ENCODE results near the gene SMTN. TPM values are rescaled to one million over a fixed set of nuclear protein-coding genes. Genes with fewer than 3 reads are reported as not detected.
"Not testable (repeated sequence)": the region's sequence is repeated elsewhere in the genome, so short reads cannot be mapped to it uniquely, and the experiment has no call there.

SMTN gene
- total RNA-seq, 1 donor from 2014 or later = 133 TPM

DNA sequence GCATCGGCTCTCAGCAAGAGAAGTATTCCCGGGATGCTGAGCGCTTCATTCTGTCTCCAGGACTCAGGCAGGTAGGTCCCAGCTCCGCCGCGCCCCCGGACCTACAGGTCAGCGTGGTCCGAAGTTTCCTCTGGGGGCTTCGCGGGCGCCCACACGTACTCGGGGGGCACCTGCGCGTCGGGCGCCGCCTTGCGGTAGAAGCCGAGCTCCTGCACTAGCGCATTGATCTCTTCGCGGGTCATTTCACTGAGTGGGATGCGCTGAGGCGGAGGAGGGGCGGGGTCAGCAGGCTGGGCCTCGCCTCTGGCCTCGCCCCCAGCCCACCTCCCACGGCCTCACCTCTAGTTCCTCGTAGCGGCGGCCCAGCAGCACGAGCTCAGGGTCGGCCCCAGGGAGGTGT, 23.8 kb downstream of the SMTN start:
- DNase-seq (ENCODE audit: low read depth in 2 of 2) = peak in 1 of 2 donors; percentile 32

DNA sequence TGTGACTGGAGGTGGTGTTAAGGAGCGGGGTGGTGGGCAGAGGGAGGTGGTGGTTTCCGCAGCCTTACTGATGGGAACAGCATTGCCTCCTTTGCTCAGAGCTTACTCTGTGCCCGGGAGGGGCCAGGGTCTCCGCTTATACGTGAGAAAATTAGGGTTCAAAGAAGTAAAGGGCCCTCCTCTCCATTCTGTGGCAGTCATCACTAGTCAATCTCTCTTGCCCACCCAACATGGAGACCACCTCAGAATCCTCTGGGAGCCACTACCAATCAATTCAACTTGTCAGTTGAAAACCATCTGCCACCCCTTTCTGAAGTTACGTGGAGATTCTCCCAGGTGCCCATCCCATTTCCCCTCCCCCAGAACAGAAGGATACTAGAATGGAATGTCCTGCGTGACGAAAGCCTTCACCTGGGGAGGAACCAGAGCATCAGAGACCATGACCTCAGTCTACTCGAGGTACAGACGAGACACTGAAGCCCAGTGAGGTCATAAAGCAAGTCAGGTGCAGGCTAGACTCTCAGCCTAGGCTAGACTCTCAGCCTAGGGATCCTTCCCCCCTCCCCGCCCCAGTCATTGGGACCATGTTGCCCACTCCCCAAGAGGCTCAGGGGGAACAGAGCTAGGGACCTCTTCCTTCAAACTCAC, 24.3 kb downstream of the SMTN start:
- no peak for DNase-seq (ENCODE audit: low read depth in 2 of 2)

DNA sequence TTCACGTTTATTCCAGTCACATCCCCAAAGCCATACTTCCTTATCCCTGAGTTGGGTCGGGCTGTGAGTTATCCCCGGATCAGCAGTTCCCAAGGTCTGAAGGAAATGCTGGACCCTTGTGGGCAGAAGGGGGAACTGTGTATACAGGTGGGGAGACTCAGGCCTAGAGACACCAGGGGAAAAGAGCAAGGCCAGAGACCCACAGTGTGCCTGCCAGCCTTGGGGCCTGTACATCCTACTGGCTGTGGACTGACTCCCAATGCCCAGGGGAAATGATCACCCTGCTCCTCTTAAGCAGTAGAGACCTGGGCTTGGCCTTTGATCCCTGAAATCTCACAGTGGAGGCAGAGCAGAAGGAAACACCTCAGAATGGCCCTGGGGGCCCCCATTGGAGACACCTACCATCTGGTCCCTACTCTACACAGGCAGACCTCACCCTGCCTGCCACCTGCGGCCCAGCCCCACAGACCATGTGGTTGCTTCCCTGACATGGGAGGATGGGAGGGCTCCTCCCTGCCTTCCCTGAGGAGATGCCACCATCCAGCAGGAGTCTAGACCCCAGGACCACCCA, 25.0 kb downstream of the SMTN start:
- DNase-seq (ENCODE audit: low read depth in 2 of 2) = no peak

DNA sequence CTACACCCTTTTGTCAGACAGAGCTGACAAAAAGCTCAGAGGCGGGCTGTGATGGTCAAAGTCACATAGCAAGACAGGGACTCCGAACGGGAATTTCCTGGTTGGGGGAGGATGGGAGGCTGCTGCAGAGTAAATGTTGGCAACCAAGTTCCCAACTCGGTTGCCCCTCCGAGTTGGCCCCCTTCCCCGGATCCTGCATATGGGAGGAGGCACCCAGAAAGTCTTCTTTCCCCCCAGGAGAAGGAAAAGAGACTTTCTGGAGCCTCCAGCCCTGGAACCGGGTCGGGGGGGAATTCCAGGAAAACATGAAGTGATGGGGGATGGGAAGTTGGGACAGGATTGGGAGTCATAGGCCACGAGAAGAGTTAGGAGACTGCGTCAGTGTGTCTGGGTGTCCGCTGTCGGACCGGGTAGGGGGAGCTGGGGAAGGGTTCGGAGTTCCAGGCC, 25.6 kb downstream of the SMTN start:
- peak; percentile 25 to 34 for DNase-seq (ENCODE audit: low read depth in 2 of 2)

DNA sequence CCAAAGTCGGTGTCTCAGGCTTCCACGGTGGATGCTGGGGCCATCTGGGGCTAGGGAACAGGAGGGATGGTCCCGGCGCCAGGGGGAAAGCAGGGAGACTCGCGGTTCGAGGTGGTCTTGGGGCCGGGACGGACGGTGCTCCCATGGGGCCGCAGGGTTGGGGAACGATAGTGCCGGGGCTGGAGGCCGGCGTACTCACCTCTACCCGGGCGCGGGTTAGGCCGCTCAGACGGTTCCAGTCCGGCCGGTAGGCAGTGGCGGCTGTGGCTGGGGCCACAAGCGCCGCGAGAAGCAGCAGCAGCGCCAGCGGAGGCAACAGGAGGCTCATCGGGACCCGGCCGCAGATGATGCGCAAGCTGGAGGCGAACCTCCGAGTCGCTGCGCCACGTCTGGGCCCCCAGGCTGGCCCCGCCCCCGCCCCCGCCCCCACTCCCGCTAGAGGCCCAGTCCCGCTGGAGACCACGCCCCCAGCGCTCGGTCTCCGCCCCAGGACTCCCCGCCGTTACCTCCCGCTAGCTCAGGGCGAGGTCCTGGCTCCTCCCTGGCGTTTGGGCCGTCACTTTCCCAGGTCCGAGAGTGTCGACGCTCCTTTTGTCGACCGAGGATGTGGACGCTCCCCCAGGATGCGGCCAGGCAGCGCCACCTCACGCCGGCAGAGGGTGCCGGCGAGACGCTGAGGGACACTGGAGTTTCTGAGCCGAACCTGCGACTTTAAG, 26.2 kb downstream of the SMTN start, which contains the start of gene SELENOM:
TSS of gene SELENOM (minus strand) at position 391 of the 716 bp plus-strand sequence. CDS start at position 328, 63 bp downstream.
- peak; percentile 91 to 98 for DNase-seq (ENCODE audit: low read depth in 2 of 2)

DNA sequence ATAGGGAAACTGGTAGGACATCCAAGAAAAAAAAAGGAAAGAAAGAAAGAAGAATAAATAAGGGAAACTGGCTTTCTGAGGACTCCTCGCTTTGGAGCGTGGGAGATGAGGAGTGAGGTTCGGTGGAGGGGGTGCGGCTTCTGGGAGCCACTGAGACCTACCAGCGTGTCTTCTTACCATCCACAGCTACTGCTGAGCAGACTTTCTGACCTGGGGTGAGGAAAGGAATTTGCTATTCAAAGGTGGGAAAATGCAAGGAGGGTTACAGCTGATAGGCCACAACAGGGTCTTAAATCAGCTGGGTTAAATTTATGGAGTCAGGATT, 26.7 kb downstream of the SMTN start:
- DNase-seq (ENCODE audit: low read depth in 2 of 2) = no peak

DNA sequence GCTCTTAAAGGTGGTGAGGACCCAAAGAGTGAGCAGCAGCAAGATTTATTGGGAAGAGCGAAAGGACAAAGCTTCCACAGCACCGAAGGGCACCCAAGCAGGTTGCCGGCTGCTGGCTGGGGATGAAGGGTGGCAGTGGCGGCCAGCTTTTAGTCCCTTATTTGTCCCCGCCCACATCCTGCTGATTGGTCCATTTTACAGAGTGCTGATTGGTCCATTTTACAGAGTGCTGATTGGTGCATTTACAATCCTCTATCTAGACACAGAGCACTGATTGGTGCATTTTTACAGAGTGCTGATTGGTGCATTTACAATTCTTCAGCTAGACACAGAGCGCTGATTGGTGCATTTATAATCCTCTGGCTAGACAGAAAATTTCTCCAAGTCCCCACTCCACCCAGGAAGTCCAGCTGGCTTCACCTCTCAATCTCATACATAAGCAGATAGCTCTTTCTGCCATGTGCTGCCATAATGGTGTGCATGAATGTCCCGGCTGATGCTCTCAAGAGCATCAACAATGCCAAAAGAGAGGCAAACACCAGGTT, 31.5 kb downstream of the SMTN start:
- DNase-seq (ENCODE audit: low read depth in 2 of 2) = not testable (repeated sequence)

DNA sequence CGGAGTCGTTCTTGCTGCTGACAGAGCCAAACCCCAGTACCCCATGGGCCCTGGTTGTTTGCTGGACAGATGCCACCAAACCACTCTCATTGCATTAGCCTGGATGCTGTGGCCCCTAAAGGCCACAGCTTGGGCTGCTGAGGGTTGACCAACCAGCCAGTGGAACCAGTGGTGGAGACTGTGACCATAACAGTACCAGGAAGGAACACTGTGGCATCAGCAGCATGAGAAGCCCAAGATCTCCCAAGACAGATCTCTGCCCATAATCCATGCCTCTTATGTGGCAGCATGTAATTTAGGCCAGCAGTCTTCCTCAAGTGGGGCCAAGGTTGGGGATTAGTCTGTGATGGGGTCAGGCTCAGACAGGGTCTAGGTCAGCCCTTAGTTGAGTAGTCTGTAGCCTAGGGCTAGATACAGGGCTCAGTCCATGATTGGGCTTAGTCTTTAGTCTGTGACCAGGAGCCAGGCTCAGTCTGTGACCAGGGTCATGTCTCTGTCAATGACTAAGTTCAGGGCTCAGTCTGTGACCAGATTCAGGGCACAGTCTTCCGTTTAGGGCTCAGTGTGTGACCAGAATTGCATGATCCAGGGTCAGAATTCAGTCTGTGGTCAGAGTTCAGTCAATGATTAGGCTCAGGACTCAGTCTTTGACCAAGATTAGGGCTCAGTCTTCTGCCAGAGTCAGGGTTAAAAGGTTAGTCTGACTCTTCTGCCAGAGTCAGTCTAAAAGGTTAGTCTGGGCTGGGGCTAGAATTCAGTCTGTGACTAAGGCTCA, 37.1 kb downstream of the SMTN start:
- DNase-seq (ENCODE audit: low read depth in 2 of 2) = no peak

DNA sequence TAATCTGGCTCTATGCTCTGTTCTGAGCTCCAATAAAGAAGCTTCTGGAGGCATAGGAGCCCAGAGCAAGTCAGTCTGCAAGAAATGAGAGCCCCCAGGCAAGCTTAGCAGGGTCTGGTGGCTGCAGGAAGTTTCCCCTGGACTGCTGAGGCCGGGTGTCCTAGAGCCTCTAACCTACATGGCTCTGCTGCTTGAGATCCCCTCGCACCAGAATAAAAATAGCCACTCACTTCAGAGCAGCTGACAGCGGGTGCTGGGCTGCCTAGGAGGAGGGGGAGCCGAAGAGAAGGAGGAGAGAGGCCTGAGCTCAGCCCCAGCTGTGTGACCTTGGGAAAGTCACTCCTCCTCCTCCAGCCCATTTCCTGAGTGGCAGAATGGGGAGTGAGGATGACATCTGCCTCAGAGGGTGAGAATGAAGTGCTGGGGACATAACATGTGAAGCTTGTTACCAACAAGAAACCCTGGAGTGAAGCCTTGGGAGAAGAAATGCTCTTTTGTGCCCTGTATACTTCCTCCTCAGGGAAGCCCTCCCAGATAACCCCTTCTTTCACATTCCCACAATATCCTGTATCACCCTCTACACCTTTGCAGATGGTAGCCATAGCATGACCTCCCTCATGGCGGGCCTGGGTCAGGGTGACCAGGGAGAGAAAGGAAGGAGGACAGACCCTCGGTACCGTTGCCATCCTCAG, 38.1 kb downstream of the SMTN start:
- no peak for DNase-seq (ENCODE audit: low read depth in 2 of 2)

DNA sequence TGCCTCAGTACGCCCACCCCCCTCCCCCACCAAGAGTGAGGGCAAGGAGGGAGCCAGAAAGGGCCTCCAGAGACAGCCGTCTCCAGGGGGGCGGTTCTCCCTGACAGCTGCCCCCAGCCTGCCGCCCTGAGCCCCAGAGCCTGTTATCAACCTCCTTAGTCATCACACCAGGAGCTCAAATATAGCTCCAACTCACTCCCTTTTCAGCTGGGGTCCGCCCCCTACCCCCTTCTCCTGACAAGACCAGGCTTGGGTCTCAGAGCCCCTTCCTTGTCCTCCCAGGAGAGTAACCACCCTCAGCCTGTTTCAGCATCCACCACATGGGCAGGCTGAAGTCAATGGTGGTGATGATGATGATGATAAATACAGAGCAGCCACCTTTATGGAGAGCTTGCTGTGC, 39.1 kb downstream of the SMTN start:
- no peak for DNase-seq (ENCODE audit: low read depth in 2 of 2)

DNA sequence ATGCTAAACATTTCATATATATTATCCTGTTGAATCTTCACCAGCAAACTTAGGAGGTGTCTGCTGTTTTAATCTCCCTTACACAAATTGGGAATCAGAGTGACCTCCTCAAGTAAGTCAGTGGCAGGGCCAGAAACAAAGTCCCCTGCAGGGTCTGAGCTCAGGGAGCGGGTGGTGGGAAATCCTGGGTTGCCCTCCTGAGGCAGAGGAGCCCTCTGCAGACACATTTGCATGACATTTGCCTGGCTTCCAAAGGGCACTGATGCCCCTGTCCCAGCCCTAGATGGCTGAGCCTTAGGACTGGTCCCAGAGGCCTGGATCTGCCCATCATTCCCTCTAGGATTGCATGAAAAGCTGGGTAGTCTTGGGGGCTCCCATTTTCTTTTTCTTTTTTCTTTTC, 39.5 kb downstream of the SMTN start:
- no peak for DNase-seq (ENCODE audit: low read depth in 2 of 2)

DNA sequence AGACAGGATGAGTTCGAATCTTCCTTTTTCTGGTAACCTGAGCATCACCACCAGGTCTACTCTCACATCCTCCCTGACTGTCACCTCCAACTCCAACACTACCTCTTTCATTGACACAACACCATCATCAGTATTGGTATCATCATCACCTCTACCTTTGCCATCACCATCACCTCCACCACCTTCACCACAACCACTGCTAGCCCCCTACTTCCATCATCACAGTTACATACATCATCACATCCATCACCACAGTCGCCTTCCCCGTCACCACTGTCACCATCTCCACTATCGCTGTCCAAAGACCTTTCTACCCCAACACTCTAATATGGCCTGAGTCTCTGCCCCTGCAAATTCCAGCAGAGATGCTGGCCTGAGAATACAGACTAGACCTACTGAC, 40.3 kb downstream of the SMTN start:
- DNase-seq (ENCODE audit: low read depth in 2 of 2) = no peak

DNA sequence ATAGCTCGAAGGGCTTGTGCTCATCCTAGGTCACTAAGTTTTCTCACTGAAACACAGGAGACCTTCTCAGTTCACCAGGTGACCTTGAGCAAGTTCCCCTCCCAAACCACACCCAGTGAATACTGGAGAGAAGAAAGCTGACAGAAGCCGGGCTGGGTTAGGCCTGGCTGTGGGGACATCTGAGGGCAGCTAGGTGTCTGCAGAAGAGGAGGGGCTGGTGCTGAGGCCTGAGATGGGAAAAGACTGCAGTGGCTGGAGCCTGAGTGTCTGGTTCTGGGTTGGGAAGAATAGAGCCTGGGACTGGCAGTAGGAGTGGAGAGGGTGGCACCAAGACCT, 41.0 kb downstream of the SMTN start:
- DNase-seq (ENCODE audit: low read depth in 2 of 2) = no peak

DNA sequence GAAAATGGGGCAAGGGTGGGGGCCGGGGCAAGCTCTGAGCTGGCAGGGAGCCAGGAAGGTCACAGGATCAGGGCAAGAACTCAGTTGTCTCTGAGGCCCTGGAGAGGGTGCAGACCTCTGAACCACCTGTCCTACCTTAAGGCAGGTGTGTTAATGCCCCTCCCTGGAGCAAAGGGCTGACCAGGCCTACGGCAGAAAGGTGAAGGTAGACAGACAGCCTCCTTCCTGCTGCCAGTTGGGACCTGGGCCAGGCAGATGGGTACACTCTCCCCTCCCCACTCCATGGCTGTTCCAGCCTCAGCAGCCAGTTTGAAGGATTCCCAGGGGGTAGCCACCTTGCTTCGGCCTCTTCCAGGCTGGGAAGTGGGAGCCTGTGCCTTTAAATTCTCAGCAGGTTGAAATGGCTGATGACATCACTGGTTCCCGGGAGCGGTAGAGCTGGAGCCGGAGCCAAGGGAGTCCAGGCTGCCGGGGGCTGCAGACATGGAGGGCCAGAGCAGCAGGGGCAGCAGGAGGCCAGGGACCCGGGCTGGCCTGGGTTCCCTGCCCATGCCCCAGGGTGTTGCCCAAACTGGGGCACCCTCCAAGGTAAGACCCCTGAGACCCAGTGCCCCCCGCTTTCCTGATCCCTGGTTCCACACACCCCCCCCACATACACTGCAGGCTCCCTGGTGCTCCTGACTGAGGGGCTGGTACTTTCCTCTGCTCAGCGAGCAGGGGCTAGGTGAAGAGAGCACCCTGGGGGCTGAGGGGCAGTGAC, 41.6 kb downstream of the SMTN start, which contains the start of gene INPP5J:
TSS of gene INPP5J (plus strand) at position 435 of the 760 bp plus-strand sequence. CDS start at position 484, 49 bp downstream.
- no peak for DNase-seq (ENCODE audit: low read depth in 2 of 2)

DNA sequence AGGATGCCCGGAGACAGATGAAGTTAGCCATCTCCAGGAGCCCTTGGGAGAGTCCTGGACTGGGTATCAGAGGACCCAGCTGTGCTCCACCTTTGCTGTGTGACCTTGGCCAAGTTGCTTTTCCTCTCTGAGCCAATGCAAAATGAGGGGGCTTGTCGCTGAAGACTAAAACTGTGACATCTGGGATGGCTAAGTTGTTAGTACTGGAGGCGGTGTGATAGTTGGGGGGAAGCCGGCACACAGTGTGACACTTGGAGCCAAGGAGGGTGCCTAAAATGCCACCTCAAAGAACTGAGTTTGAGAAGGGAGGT, 42.1 kb downstream of the SMTN start:
- no peak for DNase-seq (ENCODE audit: low read depth in 2 of 2)

DNA sequence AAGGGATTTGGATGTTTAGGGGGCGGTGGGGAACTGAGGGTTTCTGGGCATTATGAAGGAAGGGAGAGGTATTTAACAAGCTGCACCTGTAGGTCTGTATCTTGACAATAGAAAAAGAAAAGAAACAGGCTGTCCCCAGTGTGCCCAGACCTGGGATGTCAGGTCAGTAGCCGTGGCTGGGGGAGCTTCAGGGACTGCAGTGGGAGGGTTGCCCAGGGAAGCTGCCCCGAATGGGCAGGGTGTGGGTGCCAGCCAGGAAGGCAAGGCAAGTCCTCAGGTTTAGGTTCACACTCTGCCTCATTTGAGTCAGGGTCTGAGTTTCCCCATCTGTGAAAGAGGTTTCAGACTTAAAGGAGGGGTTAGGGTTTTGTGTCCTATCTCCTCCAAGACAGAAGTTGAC, 43.2 kb downstream of the SMTN start:
- DNase-seq (ENCODE audit: low read depth in 2 of 2) = no peak

DNA sequence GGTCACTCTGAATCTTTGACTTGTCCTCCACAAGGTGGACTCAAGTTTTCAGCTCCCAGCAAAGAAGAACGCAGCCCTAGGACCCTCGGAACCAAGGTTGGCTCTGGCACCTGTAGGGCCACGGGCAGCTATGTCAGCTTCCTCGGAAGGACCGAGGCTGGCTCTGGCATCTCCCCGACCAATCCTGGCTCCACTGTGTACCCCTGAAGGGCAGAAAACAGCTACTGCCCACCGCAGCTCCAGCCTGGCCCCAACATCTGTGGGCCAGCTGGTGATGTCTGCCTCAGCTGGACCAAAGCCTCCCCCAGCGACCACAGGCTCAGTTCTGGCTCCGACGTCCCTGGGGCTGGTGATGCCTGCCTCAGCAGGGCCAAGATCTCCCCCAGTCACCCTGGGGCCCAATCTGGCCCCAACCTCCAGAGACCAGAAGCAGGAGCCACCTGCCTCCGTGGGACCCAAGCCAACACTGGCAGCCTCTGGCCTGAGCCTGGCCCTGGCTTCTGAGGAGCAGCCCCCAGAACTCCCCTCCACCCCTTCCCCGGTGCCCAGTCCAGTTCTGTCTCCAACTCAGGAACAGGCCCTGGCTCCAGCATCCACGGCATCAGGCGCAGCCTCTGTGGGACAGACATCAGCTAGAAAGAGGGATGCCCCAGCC, 43.8 kb downstream of the SMTN start:
- no peak for DNase-seq (ENCODE audit: low read depth in 2 of 2)

DNA sequence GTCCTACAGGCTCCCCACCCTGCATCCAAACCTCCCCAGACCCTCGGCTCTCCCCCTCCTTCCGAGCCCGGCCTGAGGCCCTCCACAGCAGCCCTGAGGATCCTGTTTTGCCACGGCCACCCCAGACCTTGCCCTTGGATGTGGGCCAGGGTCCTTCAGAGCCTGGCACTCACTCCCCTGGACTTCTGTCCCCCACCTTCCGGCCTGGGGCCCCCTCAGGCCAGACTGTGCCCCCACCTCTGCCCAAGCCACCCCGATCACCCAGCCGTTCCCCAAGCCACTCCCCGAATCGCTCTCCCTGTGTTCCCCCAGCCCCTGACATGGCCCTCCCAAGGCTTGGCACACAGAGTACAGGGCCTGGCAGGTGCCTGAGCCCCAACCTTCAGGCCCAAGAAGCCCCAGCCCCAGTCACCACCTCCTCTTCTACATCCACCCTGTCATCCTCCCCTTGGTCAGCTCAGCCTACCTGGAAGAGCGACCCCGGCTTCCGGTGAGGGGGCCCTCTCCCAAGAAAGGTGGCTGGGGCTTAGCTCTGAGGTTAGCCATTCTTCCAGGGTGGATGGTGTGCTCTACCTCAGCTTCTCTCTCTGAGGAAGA, 44.5 kb downstream of the SMTN start:
- no peak for DNase-seq (ENCODE audit: low read depth in 2 of 2)

DNA sequence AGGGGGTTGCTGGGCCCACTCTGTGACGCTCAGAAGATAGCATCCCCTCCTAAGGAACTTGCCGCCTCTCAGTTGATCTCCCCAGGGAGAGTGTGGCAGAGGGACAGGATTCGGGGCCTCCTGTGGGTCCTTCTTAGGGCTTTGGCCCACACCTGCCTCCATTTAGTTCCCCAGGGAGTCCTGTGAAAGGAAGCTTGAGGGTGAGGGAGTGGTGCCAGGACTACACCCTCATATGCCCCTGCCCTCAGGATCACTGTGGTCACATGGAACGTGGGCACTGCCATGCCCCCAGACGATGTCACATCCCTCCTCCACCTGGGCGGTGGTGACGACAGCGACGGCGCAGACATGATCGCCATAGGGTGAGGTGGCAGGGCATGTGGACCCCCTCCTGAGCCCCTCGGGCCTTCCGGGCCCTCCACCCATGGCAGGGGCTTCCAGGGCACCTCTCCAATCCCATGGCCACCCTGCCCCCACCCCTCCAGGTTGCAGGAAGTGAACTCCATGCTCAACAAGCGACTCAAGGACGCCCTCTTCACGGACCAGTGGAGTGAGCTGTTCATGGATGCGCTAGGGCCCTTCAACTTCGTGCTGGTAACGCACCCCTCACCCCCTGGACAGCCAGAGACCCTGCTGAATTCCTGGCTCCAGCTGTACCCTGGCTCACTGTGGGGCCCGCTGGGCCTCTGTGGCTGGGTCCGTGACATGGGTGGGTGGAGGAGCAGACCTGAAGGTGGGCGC, 45.2 kb downstream of the SMTN start:
- no peak for DNase-seq (ENCODE audit: low read depth in 2 of 2)
